GM23338 (cell line): ENCODE measurements around the gene DNAH9. TPM values are rescaled to one million over a fixed set of nuclear protein-coding genes. Genes with fewer than 3 reads are reported as not detected.

Experiments
- ATAC-seq: fragments of 200-7000 bp; cut with Tn5 transposase; 3 replicates; pipeline ENCODE4 v1.9.1; 2020
- DNase-seq: peaks from one replicate; pipeline ENCODE4 v3.0.0-alpha.2; 2015; ENCODE audit warnings: low spot score
- H2AFZ ChIP-seq: fragments of 200-600 bp; sonication (generic); 2 replicates; pipeline ENCODE4 v1.8.0; 2016; ENCODE audit warnings: antibody characterized with exemption, mild to moderate bottlenecking, moderate library complexity
- H3F3A ChIP-seq: fragments of 200-600 bp; sonication (generic); replicated peaks from 2 replicates; pipeline ENCODE4 v1.8.0; 2017; ENCODE audit warnings: antibody characterized with exemption, mixed run types, low read depth
- H3K27ac ChIP-seq: fragments of 200-600 bp; sonication (generic); 2 replicates; pipeline ENCODE4 v1.6.1; 2016; ENCODE audit warnings: low read depth
- H3K27me3 ChIP-seq: fragments of 200-600 bp; sonication (generic); 2 replicates; pipeline ENCODE4 v1.8.0; 2016; ENCODE audit warnings: mild to moderate bottlenecking, mixed run types, moderate library complexity; ENCODE audit not compliant: insufficient read depth
- H3K36me3 ChIP-seq: fragments of 200-600 bp; sonication (generic); 2 replicates; pipeline ENCODE4 v1.8.0; 2016; ENCODE audit warnings: mild to moderate bottlenecking; ENCODE audit not compliant: insufficient read depth
- H3K4me1 ChIP-seq: fragments of 200-600 bp; sonication (generic); 2 replicates; pipeline ENCODE4 v1.8.0; 2016; ENCODE audit warnings: mild to moderate bottlenecking, moderate library complexity; ENCODE audit not compliant: insufficient read depth
- H3K4me2 ChIP-seq: fragments of 200-600 bp; sonication (generic); 2 replicates; pipeline ENCODE4 v1.7.1; 2017; ENCODE audit warnings: mixed run types
- H3K4me3 ChIP-seq: fragments of 200-600 bp; sonication (generic); 2 replicates; pipeline ENCODE4 v1.6.1; 2016; ENCODE audit warnings: mixed run types
- H3K79me2 ChIP-seq: fragments of 200-600 bp; sonication (generic); replicated peaks from 2 replicates; pipeline ENCODE4 v1.8.0; 2017; ENCODE audit warnings: mild to moderate bottlenecking; ENCODE audit not compliant: insufficient read depth
- H3K9me2 ChIP-seq: fragments of 200-600 bp; sonication (generic); 2 replicates; pipeline ENCODE4 v1.8.0; 2017; ENCODE audit not compliant: insufficient read depth
- H4K20me1 ChIP-seq: fragments of 200-600 bp; sonication (generic); replicated peaks from 2 replicates; pipeline ENCODE4 v1.8.0; 2017; ENCODE audit warnings: mild to moderate bottlenecking; ENCODE audit not compliant: insufficient read depth
- H3K27ac Mint-ChIP-seq: 2 replicates; pipeline ENCODE4 v1.8.0; 2020; ENCODE audit warnings: inconsistent platforms, mild to moderate bottlenecking, moderate library complexity, mixed read lengths
- H3K27me3 Mint-ChIP-seq: 3 replicates; pipeline ENCODE4 v1.8.0; 2022; ENCODE audit warnings: low read depth, mild to moderate bottlenecking, moderate library complexity, mixed read lengths, inconsistent platforms; ENCODE audit not compliant: insufficient read depth, poor library complexity
- H3K36me3 Mint-ChIP-seq: 3 replicates; pipeline ENCODE4 v1.8.0; 2021; ENCODE audit warnings: low read depth, mild to moderate bottlenecking, inconsistent platforms, moderate library complexity, mixed read lengths
- H3K4me1 Mint-ChIP-seq: 3 replicates; pipeline ENCODE4 v1.8.0; 2020; ENCODE audit warnings: mild to moderate bottlenecking, inconsistent platforms, mixed read lengths
- H3K4me3 Mint-ChIP-seq: 3 replicates; pipeline ENCODE4 v1.8.0; 2021; ENCODE audit warnings: moderate library complexity, mild to moderate bottlenecking, inconsistent platforms, mixed read lengths
- H3K9me3 Mint-ChIP-seq: 3 replicates; pipeline ENCODE4 v1.8.0; 2020; ENCODE audit warnings: moderate library complexity, mild to moderate bottlenecking, inconsistent platforms, mixed read lengths
- CREB1 ChIP-seq: fragments of 250-450 bp; sonication (Bioruptor Pico); IDR thresholded peaks from 2 replicates; pipeline ENCODE4 v1.5.0; 2020; ENCODE audit warnings: low read depth, mild to moderate bottlenecking, moderate library complexity
- EZH2 ChIP-seq: fragments of 200-600 bp; sonication (generic); IDR thresholded peaks from one replicate; pipeline ENCODE4 v1.8.0; 2017; ENCODE audit warnings: antibody characterized with exemption, mild to moderate bottlenecking, low read depth; ENCODE audit not compliant: unreplicated experiment
- EZH2phosphoT487 ChIP-seq: fragments of 200-600 bp; sonication (generic); IDR thresholded peaks from one replicate; pipeline ENCODE4 v1.8.1; 2018; ENCODE audit warnings: antibody characterized with exemption; ENCODE audit not compliant: unreplicated experiment
- JUNB ChIP-seq: IDR thresholded peaks from one replicate; pipeline ENCODE4 v1.6.1; 2016; ENCODE audit warnings: antibody characterized with exemption; ENCODE audit not compliant: unreplicated experiment
- NANOG ChIP-seq: IDR thresholded peaks from 2 replicates; pipeline ENCODE4 v1.6.1; 2016; ENCODE audit warnings: antibody characterized with exemption, borderline replicate concordance
- POLR2AphosphoS5 ChIP-seq: IDR thresholded peaks from 2 replicates; pipeline ENCODE4 v1.6.1; 2016; ENCODE audit warnings: antibody characterized with exemption, low read depth
- STAT1 ChIP-seq: IDR thresholded peaks from one replicate; pipeline ENCODE4 v1.6.1; 2016; ENCODE audit warnings: antibody characterized with exemption; ENCODE audit not compliant: unreplicated experiment
- ZNF114 ChIP-seq: fragments of 250-450 bp; sonication (Bioruptor Pico); IDR thresholded peaks from 2 replicates; pipeline ENCODE4 v1.5.0; 2020; ENCODE audit warnings: mild to moderate bottlenecking, moderate library complexity
- ZNF331 ChIP-seq: fragments of 250-450 bp; sonication (Bioruptor Pico); IDR thresholded peaks from 2 replicates; pipeline ENCODE4 v1.5.0; 2020; ENCODE audit warnings: low read depth, mild to moderate bottlenecking, moderate library complexity
- polyA plus RNA-seq: library from polyadenylated mRNA; unstranded; fragments of >200 nt; fragmentation: Nextera tagmentation; extraction: Ambion mirVana; gene quantifications from 2 replicates; pipeline ENCODE4 v1.2.1, GENCODE V29; 2016
- total RNA-seq: library from RNA; depleted of rRNA; stranded (reverse); fragments of >200 nt; shearing (Covaris generic); gene quantifications from 2 replicates; pipeline ENCODE4 v1.2.3, GENCODE V29; 2014
- TF ChIP-seq, protein P1 (sequence below): IDR thresholded peaks from one replicate; pipeline ENCODE4 v1.6.1; 2018; ENCODE audit warnings: antibody characterized with exemption; ENCODE audit not compliant: unreplicated experiment
- TF ChIP-seq, protein P2 (sequence below): fragments of 250-450 bp; sonication (Bioruptor Pico); IDR thresholded peaks from 2 replicates; pipeline ENCODE4 v1.5.0; 2020; ENCODE audit warnings: mild to moderate bottlenecking, moderate library complexity
- TF ChIP-seq, protein P3 (sequence below), 2 experiments: fragments of 200-600 bp in 1 of 2; sonication (generic) in 1 of 2; conservative IDR thresholded peaks; 2 replicates each; pipeline versions ENCODE4 v1.5.1 to v1.6.1; 2016 to 2017; ENCODE audit warnings: antibody characterized with exemption in 2 of 2, low read depth in 2 of 2, mild to moderate bottlenecking in 2 of 2, moderate library complexity in 1 of 2
- TF ChIP-seq, protein P4 (sequence below): IDR thresholded peaks from 2 replicates; pipeline ENCODE4 v1.6.1; 2016; ENCODE audit warnings: antibody characterized with exemption

Gene DNAH9
- total and polyA plus RNA-seq, 2 experiments from 2014 or later: not detected

DNA sequence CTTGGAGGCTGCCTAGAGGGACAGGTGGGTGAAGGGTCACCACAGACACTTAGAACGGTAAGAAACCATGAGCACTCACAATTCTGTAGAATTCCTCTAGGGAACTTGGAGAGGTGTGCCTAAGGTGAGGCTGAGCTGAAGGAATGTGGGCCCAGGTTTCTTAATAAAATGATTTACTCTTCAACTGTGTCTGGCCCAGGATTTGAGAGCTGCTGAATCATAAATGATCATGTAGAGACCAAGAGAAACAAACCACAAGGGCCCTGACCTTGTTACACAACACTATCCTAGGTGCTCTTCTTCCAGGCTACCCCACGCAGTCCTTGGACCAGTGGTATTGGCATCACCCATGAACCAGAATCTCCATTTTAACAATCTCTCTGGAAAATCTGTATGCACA is 371.3 kb downstream of the DNAH9 start:
- H3K4me2 ChIP-seq: no peak overlapping the region
- Mint-ChIP-seq H3K27ac (no peak overlapping the region), H3K9me3 (peaks cover 43% of the 10 kb centered on the region), H3K4me3 (no peak overlapping the region), H3K36me3 (peaks cover 23% of the 10 kb centered on the region), H3K27me3 (peaks cover 2% of the 10 kb centered on the region), H3K4me1 (peaks cover 12% of the 10 kb centered on the region; the same call in 2 of the 3 replicates)
- H3K27me3 ChIP-seq: no peaks in the 10 kb centered on the region
- H3K36me3 ChIP-seq: 0 out of 2 replicates have a peak, but pooled peaks cover 6% of the 10 kb centered on the region
- H3K27ac ChIP-seq: no peak overlapping the region
- H2AFZ ChIP-seq: no peak overlapping the region
- H3K4me3 ChIP-seq: no peak overlapping the region
- DNase-seq (no peak), ATAC-seq (no peak)
- H3K79me2 ChIP-seq: no peaks in the 10 kb centered on the region
- no peaks in the 10 kb centered on the region for H4K20me1 ChIP-seq
- H3K4me1 ChIP-seq: peaks cover 5% of the 10 kb centered on the region
- no peaks in the 10 kb centered on the region for H3F3A ChIP-seq
- peaks cover 5% of the 10 kb centered on the region; the same call in 1 of the 2 replicates for H3K9me2 ChIP-seq
- TF ChIP-seq, protein P1, sequence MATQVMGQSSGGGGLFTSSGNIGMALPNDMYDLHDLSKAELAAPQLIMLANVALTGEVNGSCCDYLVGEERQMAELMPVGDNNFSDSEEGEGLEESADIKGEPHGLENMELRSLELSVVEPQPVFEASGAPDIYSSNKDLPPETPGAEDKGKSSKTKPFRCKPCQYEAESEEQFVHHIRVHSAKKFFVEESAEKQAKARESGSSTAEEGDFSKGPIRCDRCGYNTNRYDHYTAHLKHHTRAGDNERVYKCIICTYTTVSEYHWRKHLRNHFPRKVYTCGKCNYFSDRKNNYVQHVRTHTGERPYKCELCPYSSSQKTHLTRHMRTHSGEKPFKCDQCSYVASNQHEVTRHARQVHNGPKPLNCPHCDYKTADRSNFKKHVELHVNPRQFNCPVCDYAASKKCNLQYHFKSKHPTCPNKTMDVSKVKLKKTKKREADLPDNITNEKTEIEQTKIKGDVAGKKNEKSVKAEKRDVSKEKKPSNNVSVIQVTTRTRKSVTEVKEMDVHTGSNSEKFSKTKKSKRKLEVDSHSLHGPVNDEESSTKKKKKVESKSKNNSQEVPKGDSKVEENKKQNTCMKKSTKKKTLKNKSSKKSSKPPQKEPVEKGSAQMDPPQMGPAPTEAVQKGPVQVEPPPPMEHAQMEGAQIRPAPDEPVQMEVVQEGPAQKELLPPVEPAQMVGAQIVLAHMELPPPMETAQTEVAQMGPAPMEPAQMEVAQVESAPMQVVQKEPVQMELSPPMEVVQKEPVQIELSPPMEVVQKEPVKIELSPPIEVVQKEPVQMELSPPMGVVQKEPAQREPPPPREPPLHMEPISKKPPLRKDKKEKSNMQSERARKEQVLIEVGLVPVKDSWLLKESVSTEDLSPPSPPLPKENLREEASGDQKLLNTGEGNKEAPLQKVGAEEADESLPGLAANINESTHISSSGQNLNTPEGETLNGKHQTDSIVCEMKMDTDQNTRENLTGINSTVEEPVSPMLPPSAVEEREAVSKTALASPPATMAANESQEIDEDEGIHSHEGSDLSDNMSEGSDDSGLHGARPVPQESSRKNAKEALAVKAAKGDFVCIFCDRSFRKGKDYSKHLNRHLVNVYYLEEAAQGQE: no peak
- TF ChIP-seq JUNB: no peak
- TF ChIP-seq ZNF331 (CRISPR knock-in tag): no peak
- TF ChIP-seq, protein P2, sequence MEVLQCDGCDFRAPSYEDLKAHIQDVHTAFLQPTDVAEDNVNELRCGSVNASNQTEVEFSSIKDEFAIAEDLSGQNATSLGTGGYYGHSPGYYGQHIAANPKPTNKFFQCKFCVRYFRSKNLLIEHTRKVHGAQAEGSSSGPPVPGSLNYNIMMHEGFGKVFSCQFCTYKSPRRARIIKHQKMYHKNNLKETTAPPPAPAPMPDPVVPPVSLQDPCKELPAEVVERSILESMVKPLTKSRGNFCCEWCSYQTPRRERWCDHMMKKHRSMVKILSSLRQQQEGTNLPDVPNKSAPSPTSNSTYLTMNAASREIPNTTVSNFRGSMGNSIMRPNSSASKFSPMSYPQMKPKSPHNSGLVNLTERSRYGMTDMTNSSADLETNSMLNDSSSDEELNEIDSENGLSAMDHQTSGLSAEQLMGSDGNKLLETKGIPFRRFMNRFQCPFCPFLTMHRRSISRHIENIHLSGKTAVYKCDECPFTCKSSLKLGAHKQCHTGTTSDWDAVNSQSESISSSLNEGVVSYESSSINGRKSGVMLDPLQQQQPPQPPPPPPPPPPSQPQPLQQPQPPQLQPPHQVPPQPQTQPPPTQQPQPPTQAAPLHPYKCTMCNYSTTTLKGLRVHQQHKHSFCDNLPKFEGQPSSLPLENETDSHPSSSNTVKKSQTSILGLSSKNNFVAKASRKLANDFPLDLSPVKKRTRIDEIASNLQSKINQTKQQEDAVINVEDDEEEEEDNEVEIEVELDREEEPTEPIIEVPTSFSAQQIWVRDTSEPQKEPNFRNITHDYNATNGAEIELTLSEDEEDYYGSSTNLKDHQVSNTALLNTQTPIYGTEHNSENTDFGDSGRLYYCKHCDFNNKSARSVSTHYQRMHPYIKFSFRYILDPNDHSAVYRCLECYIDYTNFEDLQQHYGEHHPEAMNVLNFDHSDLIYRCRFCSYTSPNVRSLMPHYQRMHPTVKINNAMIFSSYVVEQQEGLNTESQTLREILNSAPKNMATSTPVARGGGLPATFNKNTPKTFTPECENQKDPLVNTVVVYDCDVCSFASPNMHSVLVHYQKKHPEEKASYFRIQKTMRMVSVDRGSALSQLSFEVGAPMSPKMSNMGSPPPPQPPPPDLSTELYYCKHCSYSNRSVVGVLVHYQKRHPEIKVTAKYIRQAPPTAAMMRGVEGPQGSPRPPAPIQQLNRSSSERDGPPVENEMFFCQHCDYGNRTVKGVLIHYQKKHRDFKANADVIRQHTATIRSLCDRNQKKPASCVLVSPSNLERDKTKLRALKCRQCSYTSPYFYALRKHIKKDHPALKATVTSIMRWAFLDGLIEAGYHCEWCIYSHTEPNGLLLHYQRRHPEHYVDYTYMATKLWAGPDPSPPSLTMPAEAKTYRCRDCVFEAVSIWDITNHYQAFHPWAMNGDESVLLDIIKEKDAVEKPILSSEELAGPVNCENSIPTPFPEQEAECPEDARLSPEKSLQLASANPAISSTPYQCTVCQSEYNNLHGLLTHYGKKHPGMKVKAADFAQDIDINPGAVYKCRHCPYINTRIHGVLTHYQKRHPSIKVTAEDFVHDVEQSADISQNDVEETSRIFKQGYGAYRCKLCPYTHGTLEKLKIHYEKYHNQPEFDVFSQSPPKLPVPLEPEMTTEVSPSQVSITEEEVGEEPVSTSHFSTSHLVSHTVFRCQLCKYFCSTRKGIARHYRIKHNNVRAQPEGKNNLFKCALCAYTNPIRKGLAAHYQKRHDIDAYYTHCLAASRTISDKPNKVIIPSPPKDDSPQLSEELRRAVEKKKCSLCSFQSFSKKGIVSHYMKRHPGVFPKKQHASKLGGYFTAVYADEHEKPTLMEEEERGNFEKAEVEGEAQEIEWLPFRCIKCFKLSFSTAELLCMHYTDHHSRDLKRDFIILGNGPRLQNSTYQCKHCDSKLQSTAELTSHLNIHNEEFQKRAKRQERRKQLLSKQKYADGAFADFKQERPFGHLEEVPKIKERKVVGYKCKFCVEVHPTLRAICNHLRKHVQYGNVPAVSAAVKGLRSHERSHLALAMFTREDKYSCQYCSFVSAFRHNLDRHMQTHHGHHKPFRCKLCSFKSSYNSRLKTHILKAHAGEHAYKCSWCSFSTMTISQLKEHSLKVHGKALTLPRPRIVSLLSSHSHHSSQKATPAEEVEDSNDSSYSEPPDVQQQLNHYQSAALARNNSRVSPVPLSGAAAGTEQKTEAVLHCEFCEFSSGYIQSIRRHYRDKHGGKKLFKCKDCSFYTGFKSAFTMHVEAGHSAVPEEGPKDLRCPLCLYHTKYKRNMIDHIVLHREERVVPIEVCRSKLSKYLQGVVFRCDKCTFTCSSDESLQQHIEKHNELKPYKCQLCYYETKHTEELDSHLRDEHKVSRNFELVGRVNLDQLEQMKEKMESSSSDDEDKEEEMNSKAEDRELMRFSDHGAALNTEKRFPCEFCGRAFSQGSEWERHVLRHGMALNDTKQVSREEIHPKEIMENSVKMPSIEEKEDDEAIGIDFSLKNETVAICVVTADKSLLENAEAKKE (CRISPR knock-in tag): no peak
- TF ChIP-seq STAT1: no peak
- TF ChIP-seq EZH2phosphoT487: no peak
- no peak for TF ChIP-seq EZH2
- TF ChIP-seq, protein P3, sequence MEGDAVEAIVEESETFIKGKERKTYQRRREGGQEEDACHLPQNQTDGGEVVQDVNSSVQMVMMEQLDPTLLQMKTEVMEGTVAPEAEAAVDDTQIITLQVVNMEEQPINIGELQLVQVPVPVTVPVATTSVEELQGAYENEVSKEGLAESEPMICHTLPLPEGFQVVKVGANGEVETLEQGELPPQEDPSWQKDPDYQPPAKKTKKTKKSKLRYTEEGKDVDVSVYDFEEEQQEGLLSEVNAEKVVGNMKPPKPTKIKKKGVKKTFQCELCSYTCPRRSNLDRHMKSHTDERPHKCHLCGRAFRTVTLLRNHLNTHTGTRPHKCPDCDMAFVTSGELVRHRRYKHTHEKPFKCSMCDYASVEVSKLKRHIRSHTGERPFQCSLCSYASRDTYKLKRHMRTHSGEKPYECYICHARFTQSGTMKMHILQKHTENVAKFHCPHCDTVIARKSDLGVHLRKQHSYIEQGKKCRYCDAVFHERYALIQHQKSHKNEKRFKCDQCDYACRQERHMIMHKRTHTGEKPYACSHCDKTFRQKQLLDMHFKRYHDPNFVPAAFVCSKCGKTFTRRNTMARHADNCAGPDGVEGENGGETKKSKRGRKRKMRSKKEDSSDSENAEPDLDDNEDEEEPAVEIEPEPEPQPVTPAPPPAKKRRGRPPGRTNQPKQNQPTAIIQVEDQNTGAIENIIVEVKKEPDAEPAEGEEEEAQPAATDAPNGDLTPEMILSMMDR (conservative IDR thresholded peaks at IDR 0.05; ENCODE audit: low read depth in 2 of 2): no peak
- TF ChIP-seq CREB1 (CRISPR knock-in tag): no peak
- TF ChIP-seq ZNF114 (CRISPR knock-in tag): no peak
- no peak for TF ChIP-seq POLR2AphosphoS5
- no peak for TF ChIP-seq NANOG
- TF ChIP-seq, protein P4, sequence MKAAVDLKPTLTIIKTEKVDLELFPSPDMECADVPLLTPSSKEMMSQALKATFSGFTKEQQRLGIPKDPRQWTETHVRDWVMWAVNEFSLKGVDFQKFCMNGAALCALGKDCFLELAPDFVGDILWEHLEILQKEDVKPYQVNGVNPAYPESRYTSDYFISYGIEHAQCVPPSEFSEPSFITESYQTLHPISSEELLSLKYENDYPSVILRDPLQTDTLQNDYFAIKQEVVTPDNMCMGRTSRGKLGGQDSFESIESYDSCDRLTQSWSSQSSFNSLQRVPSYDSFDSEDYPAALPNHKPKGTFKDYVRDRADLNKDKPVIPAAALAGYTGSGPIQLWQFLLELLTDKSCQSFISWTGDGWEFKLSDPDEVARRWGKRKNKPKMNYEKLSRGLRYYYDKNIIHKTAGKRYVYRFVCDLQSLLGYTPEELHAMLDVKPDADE: no peak
